PFSK-1 (cell line): ENCODE measurements around the gene FARP2.

Source experiments
- FOXP2 ChIP-seq: optimal IDR thresholded peaks from 2 replicates; pipeline ENCODE3; 2011; ENCODE audit warnings: borderline replicate concordance, control low read depth, inconsistent platforms; ENCODE audit not compliant: insufficient read depth; ENCODE audit errors: extremely low read length, extremely low read depth
- POLR2AphosphoS5 ChIP-seq: IDR thresholded peaks from 2 replicates; pipeline ENCODE4 v1.6.1; 2012; ENCODE audit warnings: low read depth, mild to moderate bottlenecking, control low read depth, low read length, moderate library complexity
- SIN3A ChIP-seq: IDR thresholded peaks from 2 replicates; pipeline ENCODE4 v1.6.1; 2012; ENCODE audit warnings: mild to moderate bottlenecking, low read length, moderate library complexity, borderline replicate concordance; ENCODE audit not compliant: insufficient read depth
- TAF1 ChIP-seq: IDR thresholded peaks from 2 replicates; pipeline ENCODE4 v1.6.1; 2012; ENCODE audit warnings: low read length, control low read depth, borderline replicate concordance; ENCODE audit not compliant: insufficient read depth
- TF ChIP-seq, protein P1 (sequence below), 2 experiments: IDR thresholded peaks; 2 replicates each; pipeline versions ENCODE4 v1.6.1 to v1.8.0; 2011 to 2012; ENCODE audit warnings: low read depth in 2 of 2, low read length in 2 of 2, control low read depth in 1 of 2, inconsistent platforms in 1 of 2, mild to moderate bottlenecking in 1 of 2, moderate library complexity in 1 of 2; ENCODE audit not compliant: insufficient read depth in 1 of 2

Gene FARP2

DNA sequence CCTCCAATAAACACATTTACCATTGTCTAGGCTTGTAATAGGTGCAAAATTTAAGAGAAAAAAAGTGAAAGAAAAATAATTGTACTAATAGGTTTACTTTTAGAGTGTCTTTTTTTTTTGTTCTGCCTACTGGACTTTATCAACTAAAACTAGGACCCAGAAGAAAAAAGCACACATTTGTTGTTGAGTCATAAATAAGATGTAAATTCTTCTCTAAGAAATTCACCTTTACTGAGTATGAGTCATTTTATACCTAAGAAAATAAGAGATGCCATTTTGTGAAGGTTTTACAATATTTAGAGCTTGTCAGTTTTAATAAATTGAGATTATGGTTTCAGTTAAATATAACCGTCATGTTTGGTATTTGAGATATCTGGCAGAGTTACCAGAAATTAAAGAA lies 19.2 kb downstream of the FARP2 start:
- TF ChIP-seq, protein P1, sequence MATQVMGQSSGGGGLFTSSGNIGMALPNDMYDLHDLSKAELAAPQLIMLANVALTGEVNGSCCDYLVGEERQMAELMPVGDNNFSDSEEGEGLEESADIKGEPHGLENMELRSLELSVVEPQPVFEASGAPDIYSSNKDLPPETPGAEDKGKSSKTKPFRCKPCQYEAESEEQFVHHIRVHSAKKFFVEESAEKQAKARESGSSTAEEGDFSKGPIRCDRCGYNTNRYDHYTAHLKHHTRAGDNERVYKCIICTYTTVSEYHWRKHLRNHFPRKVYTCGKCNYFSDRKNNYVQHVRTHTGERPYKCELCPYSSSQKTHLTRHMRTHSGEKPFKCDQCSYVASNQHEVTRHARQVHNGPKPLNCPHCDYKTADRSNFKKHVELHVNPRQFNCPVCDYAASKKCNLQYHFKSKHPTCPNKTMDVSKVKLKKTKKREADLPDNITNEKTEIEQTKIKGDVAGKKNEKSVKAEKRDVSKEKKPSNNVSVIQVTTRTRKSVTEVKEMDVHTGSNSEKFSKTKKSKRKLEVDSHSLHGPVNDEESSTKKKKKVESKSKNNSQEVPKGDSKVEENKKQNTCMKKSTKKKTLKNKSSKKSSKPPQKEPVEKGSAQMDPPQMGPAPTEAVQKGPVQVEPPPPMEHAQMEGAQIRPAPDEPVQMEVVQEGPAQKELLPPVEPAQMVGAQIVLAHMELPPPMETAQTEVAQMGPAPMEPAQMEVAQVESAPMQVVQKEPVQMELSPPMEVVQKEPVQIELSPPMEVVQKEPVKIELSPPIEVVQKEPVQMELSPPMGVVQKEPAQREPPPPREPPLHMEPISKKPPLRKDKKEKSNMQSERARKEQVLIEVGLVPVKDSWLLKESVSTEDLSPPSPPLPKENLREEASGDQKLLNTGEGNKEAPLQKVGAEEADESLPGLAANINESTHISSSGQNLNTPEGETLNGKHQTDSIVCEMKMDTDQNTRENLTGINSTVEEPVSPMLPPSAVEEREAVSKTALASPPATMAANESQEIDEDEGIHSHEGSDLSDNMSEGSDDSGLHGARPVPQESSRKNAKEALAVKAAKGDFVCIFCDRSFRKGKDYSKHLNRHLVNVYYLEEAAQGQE (IDR thresholded peaks at IDR 0.05; ENCODE audit: insufficient read depth in 1 of 2, low read depth in 2 of 2, low read length in 2 of 2) = no peak
- no peak for TF ChIP-seq POLR2AphosphoS5
- no peak for TF ChIP-seq FOXP2
- TF ChIP-seq SIN3A = no peak
- TF ChIP-seq TAF1 = no peak

DNA sequence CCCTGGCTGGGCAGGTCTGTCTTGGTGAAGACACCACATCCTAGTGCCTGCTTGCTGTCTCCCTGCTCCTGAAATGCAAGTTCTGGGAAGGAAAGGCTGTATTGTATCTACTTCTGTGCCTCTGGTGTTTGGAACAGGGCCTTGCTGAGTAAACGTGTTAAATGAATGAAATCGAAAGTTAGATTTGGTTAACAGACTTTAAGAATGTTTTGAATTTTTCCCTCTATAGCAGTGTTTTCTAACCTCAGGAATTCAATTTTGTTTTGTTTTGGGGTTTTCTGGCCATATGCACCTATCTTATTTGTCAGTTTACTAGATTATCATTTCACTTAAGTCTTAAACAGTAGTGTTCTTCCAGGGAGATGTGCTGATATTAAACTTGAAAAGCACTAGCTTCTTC lies 20.7 kb downstream of the FARP2 start:
- no peak for TF ChIP-seq TAF1

DNA sequence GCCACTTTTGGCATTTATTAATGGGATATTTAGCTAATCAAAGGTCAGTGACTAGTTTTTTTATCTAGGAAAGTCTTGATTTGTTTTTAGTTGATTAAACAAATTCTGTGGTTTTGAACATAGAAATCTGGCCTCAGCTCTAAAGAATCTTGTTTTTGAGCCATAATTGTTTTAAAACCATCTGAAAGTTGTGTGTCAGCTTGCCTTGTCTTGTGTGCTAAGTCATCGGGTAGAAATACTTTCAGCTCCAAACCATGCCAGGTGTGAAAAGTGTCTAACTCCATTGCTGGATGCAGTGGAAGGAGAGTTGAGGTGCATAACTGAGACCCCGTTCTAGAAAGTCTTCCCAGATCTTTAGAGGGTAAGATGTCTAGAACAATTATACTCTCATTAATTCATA lies 22.7 kb downstream of the FARP2 start:
- no peak for TF ChIP-seq FOXP2
- no peak for TF ChIP-seq POLR2AphosphoS5
- no peak for TF ChIP-seq TAF1
- TF ChIP-seq, protein P1 (IDR thresholded peaks at IDR 0.05; ENCODE audit: insufficient read depth in 1 of 2, low read depth in 2 of 2, low read length in 2 of 2) = no peak
- TF ChIP-seq SIN3A = no peak

DNA sequence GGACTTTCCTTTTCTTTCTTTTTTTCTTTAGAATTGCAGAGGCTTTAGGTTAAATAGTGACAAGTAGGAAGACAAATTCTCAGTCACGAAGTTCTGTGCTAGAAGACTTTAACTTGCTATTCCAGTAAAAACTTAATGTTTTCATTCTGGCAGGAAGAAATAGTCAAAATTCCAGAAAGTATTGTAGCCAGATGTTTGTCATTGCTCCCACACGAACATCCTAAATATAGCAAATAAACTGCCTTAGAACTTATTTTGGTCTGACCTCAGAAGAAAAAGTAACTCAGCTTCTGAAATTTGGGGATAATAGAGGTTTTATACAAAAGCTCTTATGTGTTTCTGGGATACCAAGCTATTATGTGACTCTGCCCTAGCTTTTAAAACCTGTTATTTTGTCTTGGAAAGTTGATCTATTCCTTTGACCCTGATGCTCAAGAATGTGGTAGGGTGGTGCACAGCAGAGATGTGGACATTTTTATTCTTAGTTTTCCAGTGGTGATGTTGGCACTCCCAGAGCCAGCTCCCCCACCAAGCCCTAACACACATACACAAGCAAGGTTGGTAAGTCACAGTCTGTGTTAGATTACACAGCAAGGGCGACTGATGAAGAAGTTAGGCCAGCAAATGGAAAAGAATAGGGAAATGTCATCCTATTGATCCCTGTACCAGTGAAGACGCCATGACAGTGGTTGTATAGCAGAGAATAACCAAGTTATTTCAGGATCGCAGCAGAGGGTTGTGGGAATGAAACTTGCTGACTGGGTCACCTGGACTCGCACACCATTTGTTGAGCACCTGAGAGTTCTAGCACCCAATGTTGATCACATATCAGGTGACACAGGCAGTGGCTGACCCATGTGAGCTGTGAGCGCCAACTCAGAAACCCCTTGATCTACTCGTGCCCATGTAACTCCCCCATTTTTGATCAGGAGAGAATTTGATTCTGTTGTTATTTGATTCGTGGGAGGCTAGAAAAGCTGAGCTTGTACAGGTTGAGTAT lies 23.7 kb downstream of the FARP2 start:
- TF ChIP-seq SIN3A = no peak
- no peak for TF ChIP-seq POLR2AphosphoS5

DNA sequence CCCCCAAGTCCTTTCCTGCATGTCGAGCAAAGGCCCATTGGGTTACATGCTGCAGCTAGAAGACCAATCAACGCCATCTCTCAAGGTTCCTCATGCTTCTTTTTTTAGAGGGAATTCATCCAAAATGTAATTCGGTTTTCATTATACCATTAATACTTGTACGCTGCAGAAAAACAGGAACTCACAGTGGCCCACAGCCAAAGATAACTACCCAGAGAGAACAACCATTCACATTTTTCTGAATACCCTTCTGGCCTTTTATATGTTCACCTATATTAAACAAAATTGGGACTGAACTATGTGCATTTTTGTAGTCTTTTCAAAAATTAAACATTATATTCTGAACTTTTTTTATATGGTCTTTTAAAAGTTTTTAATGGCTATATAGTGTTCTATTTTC lies 25.8 kb downstream of the FARP2 start:
- TF ChIP-seq POLR2AphosphoS5 (no peak), TAF1 (no peak), SIN3A (no peak), FOXP2 (no peak)
- TF ChIP-seq, protein P1 (IDR thresholded peaks at IDR 0.05; ENCODE audit: insufficient read depth in 1 of 2, low read depth in 2 of 2, low read length in 2 of 2) = no peak

DNA sequence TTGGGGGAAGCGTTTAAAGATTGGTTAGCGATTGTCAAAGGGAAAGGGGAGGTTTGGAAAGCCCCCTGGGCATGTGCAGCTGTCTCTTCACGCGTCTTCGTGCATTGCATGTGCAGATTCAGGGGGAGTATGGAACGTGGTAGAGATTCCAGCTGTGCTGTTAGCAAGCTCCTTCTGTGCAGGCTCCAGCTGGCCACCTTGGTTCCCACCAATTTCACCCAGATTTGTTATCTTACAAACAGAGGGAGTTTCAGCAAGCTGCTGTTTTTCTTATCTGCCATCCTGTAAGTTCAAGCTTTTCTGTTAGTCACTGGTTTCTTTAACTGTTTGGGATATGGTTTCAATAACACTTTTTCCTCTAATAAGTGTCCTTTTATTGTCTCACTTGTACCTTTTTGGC lies 30.4 kb downstream of the FARP2 start:
- TF ChIP-seq SIN3A (no peak), POLR2AphosphoS5 (no peak), TAF1 (no peak)
- TF ChIP-seq, protein P1 (IDR thresholded peaks at IDR 0.05; ENCODE audit: insufficient read depth in 1 of 2, low read depth in 2 of 2, low read length in 2 of 2) = no peak
